ENCODE data around the gene RBM4. TPM values are rescaled to one million over a fixed set of nuclear protein-coding genes. Genes with fewer than 3 reads are reported as not detected.

The RBM4 gene
- total and polyA plus RNA-seq, 2 of the 13 experiments (the other 11 are each of a cell fraction or from before 2014, with no cell fraction given) = 126 to 136 TPM

DNA sequence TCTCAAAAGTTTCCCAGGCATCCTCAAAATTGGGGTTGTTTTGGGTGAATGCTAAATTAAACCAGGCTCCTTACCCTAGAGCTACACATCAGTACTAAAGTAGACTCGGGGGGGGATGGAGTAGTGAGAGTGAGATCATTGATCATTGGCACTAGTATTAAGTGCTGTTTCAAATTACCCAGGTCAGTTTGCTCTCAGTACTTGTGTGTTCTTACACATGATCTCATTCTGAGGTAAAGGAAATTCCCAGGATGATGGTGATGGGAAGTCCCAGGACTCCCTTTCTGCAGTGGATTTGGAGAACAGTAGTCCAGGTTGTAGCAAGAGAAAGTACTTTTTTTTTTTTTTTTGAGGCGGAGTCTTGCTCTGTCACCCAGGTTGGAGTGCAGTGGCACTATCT lies 12.5 kb downstream of the RBM4 start:
- H3K27me3 ChIP-seq (ENCODE audit: control insufficient read depth in 1 of 2, insufficient read depth in 2 of 2, low read length in 2 of 2) = no peaks in the 10 kb centered on the region
- intact Hi-C loops (cut with micrococcal nuclease; ENCODE audit: unreplicated experiment) = no loop called here
- ChIA-PET CTCF (ENCODE audit: low intra/inter-chr PET ratio, low total read pairs) (no interaction called here), POLR2A (interaction anchor here (4.9 kb wide), 1 partner anchor 13 kb away, joined by 20 read pairs; the partner anchor contains the start of gene RBM4)
- ATAC-seq = no peak
- in situ Hi-C loops (cut with HindIII; ENCODE audit: extremely low pct_ligation_motif_present, low pct_unique_long_range_greater_than_20kb) = no loop called here
- FAIRE-seq = no peak
- H3K4me1 ChIP-seq (ENCODE audit: insufficient read depth, low read length) = peaks cover 12% of the 10 kb centered on the region; the same call in 1 of the 2 replicates
- BruUV-seq (replicated peaks) = no TSS peak
- no peak overlapping the region for H3K27ac ChIP-seq (ENCODE audit: extremely low read length, insufficient read depth, low read length)
- no peak overlapping the region for H3K4me2 ChIP-seq (ENCODE audit: low read depth, low read length)
- no peak overlapping the region for H3K9ac ChIP-seq (ENCODE audit: insufficient read depth, low read depth, low read length)
- 96% methylated on average over 2 of the region's 2 CpGs for WGBS (ENCODE audit: low lambda C conversion rate)
- H3K36me3 ChIP-seq (replicated peaks in 1 of 2; ENCODE audit: control insufficient read depth in 1 of 2, insufficient read depth in 2 of 2, low read length in 2 of 2) = peaks cover 4 to 46% of the 10 kb centered on the region in 2 experiments
- TF ChIP-seq AGO2 (optimal IDR thresholded peaks at IDR 0.05; ENCODE audit: low read depth, low read length) = peak; percentile 45
- 0 out of 2 replicates have a peak, but pooled peaks have one; percentile 45 for TF ChIP-seq POLR2AphosphoS2 (IDR thresholded peaks at IDR 0.05; ENCODE audit: low read depth, low read length)
- TF ChIP-seq NFAT5 (CRISPR knock-in tag; IDR thresholded peaks at IDR 0.05) = no peak
- TF ChIP-seq ZNF121 (CRISPR knock-in tag; IDR thresholded peaks at IDR 0.05) = 0 out of 2 replicates have a peak, but pooled peaks have one; percentile 2
- TF ChIP-seq KDM2A (CRISPR knock-in tag; IDR thresholded peaks at IDR 0.05; ENCODE audit: borderline replicate concordance, low read depth) = no peak
- peaks cover 18% of the 10 kb centered on the region for H3K79me2 ChIP-seq (ENCODE audit: insufficient read depth, low read length)
- H3K4me3 ChIP-seq (replicated peaks in 1 of 3; ENCODE audit: insufficient read depth in 1 of 3, low read depth in 2 of 3, low read length in 3 of 3) = no peak overlapping the region
- H3K9me3 ChIP-seq (ENCODE audit: low read length) = no peaks in the 10 kb centered on the region
- H2AFZ ChIP-seq (ENCODE audit: low read length) = no peak overlapping the region
- DNase-seq (ENCODE audit: low spot score) = no peak
- peaks cover 20% of the 10 kb centered on the region for H4K20me1 ChIP-seq (ENCODE audit: insufficient read depth, low read length)

Measured in HepG2 (cell line).